Stomach (tissue), 4 donors: ENCODE measurements around the gene CFAP74.

Experiments used
- EP300 ChIP-seq: sonication (generic); formaldehyde crosslinking; IDR thresholded peaks from one replicate; pipeline ENCODE4 v1.6.1; 2017; ENCODE audit warnings: antibody characterized with exemption
- POLR2A ChIP-seq, 4 donors: fragments of 450-650 bp; IDR thresholded peaks; one replicate each; pipeline ENCODE4 v1.6.1; 2016; ENCODE audit warnings: antibody characterized with exemption in 4 of 4, control low read depth in 2 of 4, mild to moderate bottlenecking in 1 of 4, moderate library complexity in 1 of 4
- POLR2AphosphoS5 ChIP-seq, 3 donors: sonication (generic); formaldehyde crosslinking; IDR thresholded peaks; one replicate each; pipeline ENCODE4 v1.6.1; 2016; ENCODE audit warnings: antibody characterized with exemption in 3 of 3
- TF ChIP-seq, protein P1 (sequence below), 7 experiments: fragments of 450-650 bp in 4 of 7; fragments of 200-600 bp in 3 of 7; sonication (generic) in 3 of 7; IDR thresholded peaks; one replicate each; pipeline ENCODE4 v1.5.1; 2016 to 2019; ENCODE audit warnings: antibody characterized with exemption in 7 of 7, control low read depth in 2 of 7, mild to moderate bottlenecking in 1 of 7

DNA sequence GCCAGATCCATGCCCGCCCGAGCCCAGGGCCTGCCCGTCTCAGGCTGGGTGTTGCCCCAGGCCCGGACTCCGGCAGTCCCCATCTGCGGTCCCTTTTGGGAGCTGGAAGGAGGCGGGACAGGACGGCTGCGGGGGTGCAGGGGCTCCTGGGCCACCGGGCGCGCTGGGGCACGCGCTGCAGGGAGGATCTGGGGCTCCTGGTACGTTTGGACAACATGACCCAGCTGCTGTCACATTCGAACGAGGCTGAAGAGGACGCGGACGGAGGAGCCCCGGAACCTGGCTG is 95.1 kb downstream of the CFAP74 start:
- TF ChIP-seq, protein P1, sequence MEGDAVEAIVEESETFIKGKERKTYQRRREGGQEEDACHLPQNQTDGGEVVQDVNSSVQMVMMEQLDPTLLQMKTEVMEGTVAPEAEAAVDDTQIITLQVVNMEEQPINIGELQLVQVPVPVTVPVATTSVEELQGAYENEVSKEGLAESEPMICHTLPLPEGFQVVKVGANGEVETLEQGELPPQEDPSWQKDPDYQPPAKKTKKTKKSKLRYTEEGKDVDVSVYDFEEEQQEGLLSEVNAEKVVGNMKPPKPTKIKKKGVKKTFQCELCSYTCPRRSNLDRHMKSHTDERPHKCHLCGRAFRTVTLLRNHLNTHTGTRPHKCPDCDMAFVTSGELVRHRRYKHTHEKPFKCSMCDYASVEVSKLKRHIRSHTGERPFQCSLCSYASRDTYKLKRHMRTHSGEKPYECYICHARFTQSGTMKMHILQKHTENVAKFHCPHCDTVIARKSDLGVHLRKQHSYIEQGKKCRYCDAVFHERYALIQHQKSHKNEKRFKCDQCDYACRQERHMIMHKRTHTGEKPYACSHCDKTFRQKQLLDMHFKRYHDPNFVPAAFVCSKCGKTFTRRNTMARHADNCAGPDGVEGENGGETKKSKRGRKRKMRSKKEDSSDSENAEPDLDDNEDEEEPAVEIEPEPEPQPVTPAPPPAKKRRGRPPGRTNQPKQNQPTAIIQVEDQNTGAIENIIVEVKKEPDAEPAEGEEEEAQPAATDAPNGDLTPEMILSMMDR (IDR thresholded peaks at IDR 0.05) = no peak
- TF ChIP-seq POLR2AphosphoS5 (IDR thresholded peaks at IDR 0.05) (no peak), POLR2A (IDR thresholded peaks at IDR 0.05) (no peak), EP300 (no peak)
